SU-DHL-6 (cell line): ENCODE data around the gene NFKBIL1.
"Not testable (repeated sequence)": the region's sequence is repeated elsewhere in the genome, so short reads cannot be mapped to it uniquely, and the experiment has no call there.

ENCODE experiments used
- H2AFZ ChIP-seq: fragments of 200-600 bp; sonication (generic); 2 replicates; pipeline ENCODE4 v1.6.1; 2014; ENCODE audit warnings: low read depth, mild to moderate bottlenecking, moderate library complexity, mixed read lengths, antibody characterized with exemption, low read length; ENCODE audit not compliant: severe bottlenecking
- H3F3A ChIP-seq: fragments of 200-600 bp; shearing (Covaris generic); 2 replicates; pipeline ENCODE4 v1.6.0; 2016; ENCODE audit warnings: antibody characterized with exemption, mild to moderate bottlenecking; ENCODE audit not compliant: insufficient read depth
- H3K27ac ChIP-seq: fragments of 200-600 bp; sonication (generic); 2 replicates; pipeline ENCODE4 v1.5.1; 2016; ENCODE audit warnings: low read depth, mild to moderate bottlenecking, low read length, moderate library complexity, mixed read lengths
- H3K27me3 ChIP-seq: fragments of 200-600 bp; sonication (generic), shearing (Covaris generic); 2 replicates; pipeline ENCODE4 v1.6.0; 2014; ENCODE audit warnings: mild to moderate bottlenecking, low read length
- H3K36me3 ChIP-seq: fragments of 200-600 bp; sonication (generic); 2 replicates; pipeline ENCODE4 v1.6.1; 2014; ENCODE audit warnings: mild to moderate bottlenecking, low read length, mixed read lengths
- H3K4me2 ChIP-seq: fragments of 300-600, 200-600 bp; shearing (Covaris generic), sonication (generic); 2 replicates; pipeline ENCODE4 v1.6.0; 2014; ENCODE audit warnings: low read length, low read depth, mild to moderate bottlenecking; ENCODE audit not compliant: poor library complexity, severe bottlenecking
- H3K4me3 ChIP-seq: fragments of 200-600 bp; sonication (generic); 2 replicates; pipeline ENCODE4 v1.5.1; 2014; ENCODE audit warnings: antibody characterized with exemption, low read length, mild to moderate bottlenecking, mixed read lengths; ENCODE audit not compliant: insufficient read depth, poor library complexity, severe bottlenecking
- H3K79me2 ChIP-seq: fragments of 200-600 bp; sonication (generic); 2 replicates; pipeline ENCODE4 v1.6.1; 2014; ENCODE audit warnings: mild to moderate bottlenecking, low read length, moderate library complexity; ENCODE audit not compliant: insufficient read depth
- H3K9ac ChIP-seq: fragments of 200-600 bp; sonication (generic); 2 replicates; pipeline ENCODE4 v1.7.0; 2014; ENCODE audit warnings: mild to moderate bottlenecking, low read length
- H3K9me2 ChIP-seq: fragments of 200-600 bp; sonication (generic); replicated peaks from 2 replicates; pipeline ENCODE4 v1.6.1; 2014; ENCODE audit warnings: low read length; ENCODE audit not compliant: insufficient read depth
- H3K9me3 ChIP-seq: fragments of 200-600 bp; sonication (generic); 2 replicates; pipeline ENCODE4 v1.6.1; 2014; ENCODE audit warnings: low read length, mixed read lengths; ENCODE audit not compliant: insufficient read depth
- H4K20me1 ChIP-seq: fragments of 200-600 bp; sonication (generic); 2 replicates; pipeline ENCODE4 v1.6.1; 2014; ENCODE audit warnings: low read depth, mild to moderate bottlenecking, antibody characterized with exemption, low read length, moderate library complexity, mixed read lengths
- CTCF ChIP-seq: fragments of 200-600 bp; sonication (generic); IDR thresholded peaks from one replicate; pipeline ENCODE4 v1.5.1; 2017; ENCODE audit warnings: antibody characterized with exemption, mild to moderate bottlenecking, low read length, moderate library complexity; ENCODE audit not compliant: insufficient read depth, poor library complexity, severe bottlenecking
- EZH2phosphoT487 ChIP-seq: fragments of 200-600 bp; sonication (generic), shearing (Covaris generic); conservative IDR thresholded peaks from 2 replicates; pipeline ENCODE4 v1.6.1; 2018; ENCODE audit warnings: mild to moderate bottlenecking, antibody characterized with exemption, low read length, moderate library complexity, mixed read lengths

The NFKBIL1 gene

GRCh38 chr6:31502586-31502985, 44.8 kb upstream of the NFKBIL1 start:
- Histone ChIP-seq H3K27ac (no peak overlapping the region), H3K27me3 (no peaks in the 10 kb centered on the region), H2AFZ (no peak overlapping the region), H3K4me2 (no peak overlapping the region), H3K9me2 (no peaks in the 10 kb centered on the region), H3K9me3 (no peaks in the 10 kb centered on the region), H3K9ac (no peak overlapping the region), H3K79me2 (peaks cover 89% of the 10 kb centered on the region), H3K4me3 (no peak overlapping the region), H4K20me1 (peaks cover 47% of the 10 kb centered on the region), H3F3A (peaks cover 11% of the 10 kb centered on the region), H3K36me3 (peaks cover 9% of the 10 kb centered on the region)
- TF ChIP-seq EZH2phosphoT487 = no peak
- no peak for TF ChIP-seq CTCF

GRCh38 chr6:31509036-31509435, 38.4 kb upstream of the NFKBIL1 start:
- Histone ChIP-seq H3K79me2 (peaks cover 26% of the 10 kb centered on the region), H3F3A (peaks cover 18% of the 10 kb centered on the region), H3K36me3 (peaks cover 29% of the 10 kb centered on the region)
- not testable (repeated sequence) for H3K27ac ChIP-seq, H3K27me3 ChIP-seq, H2AFZ ChIP-seq, H3K9ac ChIP-seq, H3K9me3 ChIP-seq, H4K20me1 ChIP-seq, H3K9me2 ChIP-seq, H3K4me3 ChIP-seq, H3K4me2 ChIP-seq

- no peak overlapping the region for H3K4me2 ChIP-seq
- H3F3A ChIP-seq = peaks cover 22% of the 10 kb centered on the region
- H4K20me1 ChIP-seq = peaks cover 3% of the 10 kb centered on the region; the same call in 1 of the 2 replicates
- H3K4me3 ChIP-seq = no peak overlapping the region
- TF ChIP-seq CTCF (no peak), EZH2phosphoT487 (no peak)
- no peaks in the 10 kb centered on the region for H3K27me3 ChIP-seq
- H3K9me3 ChIP-seq = no peaks in the 10 kb centered on the region
- peaks cover 17% of the 10 kb centered on the region for H3K79me2 ChIP-seq
- peaks cover 29% of the 10 kb centered on the region for H3K36me3 ChIP-seq
- no peaks in the 10 kb centered on the region for H3K9me2 ChIP-seq
- H3K27ac ChIP-seq = no peak overlapping the region
- no peak overlapping the region for H3K9ac ChIP-seq
- no peak overlapping the region for H2AFZ ChIP-seq
Measured at GRCh38 chr6:31510007-31510406, 37.4 kb upstream of the NFKBIL1 start.

- no peak overlapping the region for H3K4me2 ChIP-seq
- peaks cover 14% of the 10 kb centered on the region; the same call in 1 of the 2 replicates for H3K36me3 ChIP-seq
- no peaks in the 10 kb centered on the region for H3K9me2 ChIP-seq
- H3K4me3 ChIP-seq = no peak overlapping the region
- H3K27me3 ChIP-seq = no peaks in the 10 kb centered on the region
- no peak overlapping the region for H2AFZ ChIP-seq
- no peak for TF ChIP-seq EZH2phosphoT487
- TF ChIP-seq CTCF = no peak
- no peaks in the 10 kb centered on the region for H4K20me1 ChIP-seq
- no peak overlapping the region for H3K9ac ChIP-seq
- H3K9me3 ChIP-seq = no peaks in the 10 kb centered on the region
- H3K27ac ChIP-seq = no peak overlapping the region
- no peaks in the 10 kb centered on the region for H3K79me2 ChIP-seq
- H3F3A ChIP-seq = peaks cover 22% of the 10 kb centered on the region
Measured at GRCh38 chr6:31513456-31514165, 33.8 kb upstream of the NFKBIL1 start.
